HEK293 (cell line): Measurements from ENCODE around the gene SPAG5.

Experiments used
- CTCF ChIA-PET: fragments of 350-600 bp; formaldehyde crosslinking; extraction: SDS; loops from one replicate; lab custom pipeline; 2021; ENCODE audit warnings: antibody characterized with exemption; lab: Yijun Ruan, JAX
- POLR2A ChIA-PET: fragments of 300-600 bp; formaldehyde crosslinking; extraction: SDS; loops from one replicate; lab custom pipeline; 2020; ENCODE audit warnings: antibody characterized with exemption, inconsistent platforms; lab: Yijun Ruan, JAX
- H3K27ac ChIP-seq: fragments of 200-500 bp; sonication (Bioruptor generic); 2 replicates; pipeline ENCODE4 v1.5.1; 2014; ENCODE audit warnings: low read depth, low read length, control low read depth, inconsistent platforms; ENCODE audit errors: extremely low read depth
- H3K36me3 ChIP-seq, 2 experiments: fragments of 200-500 bp in 1 of 2; sonication (Bioruptor generic) in 1 of 2; 1 replicate in 1 of 2; 2 replicates in 1 of 2; pipeline ENCODE4 v1.5.1; 2014 to 2017; ENCODE audit warnings: inconsistent platforms in 2 of 2, low read length in 2 of 2; ENCODE audit not compliant: control insufficient read depth in 2 of 2, insufficient read depth in 1 of 2
- H3K4me1 ChIP-seq: fragments of 200-500 bp; sonication (Bioruptor generic); 2 replicates; pipeline ENCODE4 v1.5.1; 2014; ENCODE audit warnings: mild to moderate bottlenecking, low read length, inconsistent platforms; ENCODE audit not compliant: control insufficient read depth, insufficient read depth
- H3K4me3 ChIP-seq: 2 replicates; pipeline ENCODE4 v1.5.1; 2011; ENCODE audit warnings: low read depth, mild to moderate bottlenecking, control low read depth, low read length, moderate library complexity
- H3K9me3 ChIP-seq: fragments of 200-500 bp; sonication (Bioruptor generic); 2 replicates; pipeline ENCODE4 v1.5.1; 2014; ENCODE audit warnings: low read depth, low read length, inconsistent platforms; ENCODE audit not compliant: control insufficient read depth, insufficient read depth
- CTCF ChIP-seq: fragments of 450-650 bp; formaldehyde crosslinking; IDR thresholded peaks from 2 replicates; pipeline ENCODE4 v1.5.1; 2016; ENCODE audit warnings: missing biosample characterization, missing genetic modification characterization
- KLF10 ChIP-seq: fragments of 450-650 bp; IDR thresholded peaks from 2 replicates; pipeline ENCODE4 v1.5.1; 2018; ENCODE audit warnings: missing biosample characterization, mild to moderate bottlenecking, missing genetic modification characterization
- PRDM2 ChIP-seq: fragments of 450-650 bp; formaldehyde crosslinking; IDR thresholded peaks from 2 replicates; pipeline ENCODE4 v1.5.1; 2016; ENCODE audit warnings: missing biosample characterization, missing genetic modification characterization, borderline replicate concordance
- PRDM4 ChIP-seq: fragments of 450-650 bp; formaldehyde crosslinking; IDR thresholded peaks from 2 replicates; pipeline ENCODE4 v1.5.1; 2017; ENCODE audit warnings: missing biosample characterization, missing genetic modification characterization
- TRIM28 ChIP-seq: IDR thresholded peaks from 2 replicates; pipeline ENCODE4 v1.6.1; 2011; ENCODE audit warnings: low read length, control low read depth, borderline replicate concordance
- ZBTB20 ChIP-seq: fragments of 450-650 bp; formaldehyde crosslinking; IDR thresholded peaks from 2 replicates; pipeline ENCODE4 v1.5.1; 2016; ENCODE audit warnings: missing biosample characterization, missing genetic modification characterization
- ZNF202 ChIP-seq: fragments of 450-650 bp; formaldehyde crosslinking; IDR thresholded peaks from 2 replicates; pipeline ENCODE4 v1.5.1; 2016; ENCODE audit warnings: missing biosample characterization, missing genetic modification characterization, borderline replicate concordance
- ZNF239 ChIP-seq: fragments of 450-650 bp; formaldehyde crosslinking; IDR thresholded peaks from 2 replicates; pipeline ENCODE4 v1.5.1; 2016; ENCODE audit warnings: missing biosample characterization, missing genetic modification characterization
- ZNF292 ChIP-seq: fragments of 450-650 bp; formaldehyde crosslinking; IDR thresholded peaks from 2 replicates; pipeline ENCODE4 v1.5.1; 2016; ENCODE audit warnings: low read depth, missing biosample characterization, missing genetic modification characterization, borderline replicate concordance
- ZNF350 ChIP-seq: fragments of 450-650 bp; formaldehyde crosslinking; IDR thresholded peaks from 2 replicates; pipeline ENCODE4 v1.5.0; 2017; ENCODE audit warnings: missing biosample characterization, mild to moderate bottlenecking, missing genetic modification characterization
- ZNF354C ChIP-seq: fragments of 450-650 bp; formaldehyde crosslinking; IDR thresholded peaks from 2 replicates; pipeline ENCODE4 v1.5.1; 2016; ENCODE audit warnings: missing biosample characterization, missing genetic modification characterization, low read depth, borderline replicate concordance
- ZNF558 ChIP-seq: fragments of 450-650 bp; formaldehyde crosslinking; IDR thresholded peaks from 2 replicates; pipeline ENCODE4 v1.5.1; 2016; ENCODE audit warnings: missing biosample characterization, missing genetic modification characterization
- ZNF596 ChIP-seq: fragments of 450-650 bp; IDR thresholded peaks from 2 replicates; pipeline ENCODE4 v1.5.0; 2018; ENCODE audit warnings: missing biosample characterization, mild to moderate bottlenecking, missing genetic modification characterization, moderate library complexity
- ZNF621 ChIP-seq: fragments of 450-650 bp; formaldehyde crosslinking; IDR thresholded peaks from 2 replicates; pipeline ENCODE4 v1.5.1; 2017; ENCODE audit warnings: missing biosample characterization, missing genetic modification characterization
- ZNF660 ChIP-seq: fragments of 450-650 bp; IDR thresholded peaks from 2 replicates; pipeline ENCODE4 v1.5.1; 2018; ENCODE audit warnings: missing biosample characterization, mild to moderate bottlenecking, missing genetic modification characterization
- ZNF777 ChIP-seq: fragments of 450-650 bp; formaldehyde crosslinking; IDR thresholded peaks from 2 replicates; pipeline ENCODE4 v1.5.1; 2017; ENCODE audit warnings: missing biosample characterization, missing genetic modification characterization, borderline replicate concordance

Gene SPAG5

GRCh38 chr17:28537219-28537610 lies 61.6 kb downstream of the SPAG5 start:
- CTCF ChIA-PET: interaction anchor here (0.7 to 7.4 kb wide), 7 partner anchors 9 to 304 kb away, joined by 4 to 155 read pairs (median 7); no protein-coding TSS in a partner anchor

More at GRCh38 chr17:28537219-28537610, 61.6 kb downstream of the SPAG5 start:
- TF ChIP-seq KLF10: no peak
- TF ChIP-seq ZNF660 (tag by site-specific recombination): no peak
- TF ChIP-seq ZNF350: no peak
- no peak for TF ChIP-seq ZNF239 (tag by site-specific recombination)
- no peak for TF ChIP-seq ZNF202
- TF ChIP-seq ZNF292 (tag by site-specific recombination): no peak
- TF ChIP-seq ZNF621: no peak
- TF ChIP-seq TRIM28: no peak
- TF ChIP-seq ZNF558: no peak
- TF ChIP-seq ZNF596 (tag by site-specific recombination): no peak
- TF ChIP-seq ZNF354C (tag by site-specific recombination): no peak
- TF ChIP-seq PRDM4 (tag by site-specific recombination): no peak
- TF ChIP-seq ZNF777 (tag by site-specific recombination): no peak
- TF ChIP-seq CTCF (tag by site-specific recombination): no peak
- no peak for TF ChIP-seq ZBTB20 (tag by site-specific recombination)
- TF ChIP-seq PRDM2: no peak
- H3K9me3 ChIP-seq: no peaks in the 10 kb centered on the region
- no peaks in the 10 kb centered on the region for H3K36me3 ChIP-seq
- POLR2A ChIA-PET: interaction anchor here (1.1 kb wide), 1 partner anchor 34 kb away, joined by 3 read pairs; the partner anchor contains the start of gene PIGS
- H3K4me3 ChIP-seq: no peak overlapping the region
- H3K4me1 ChIP-seq: no peaks in the 10 kb centered on the region
- H3K27ac ChIP-seq: no peak overlapping the region
